IPS-20b (cell line): ENCODE data around the gene SINHCAF.
"Not testable (repeated sequence)": the region's sequence is repeated elsewhere in the genome, so short reads cannot be mapped to it uniquely, and the experiment has no call there.

Experiments used
- H3K27ac ChIP-seq: one replicate; pipeline ENCODE4 v1.5.1; 2013; ENCODE audit warnings: low read length
- H3K27me3 ChIP-seq: 2 replicates; pipeline ENCODE4 v1.6.1; 2013; ENCODE audit warnings: mild to moderate bottlenecking, low read length, inconsistent platforms; ENCODE audit not compliant: insufficient read depth
- H3K36me3 ChIP-seq: 2 replicates; pipeline ENCODE4 v1.6.1; 2013; ENCODE audit warnings: low read depth, mild to moderate bottlenecking, inconsistent platforms, low read length, moderate library complexity; ENCODE audit not compliant: insufficient read depth
- H3K4me1 ChIP-seq: 2 replicates; pipeline ENCODE4 v1.6.1; 2013; ENCODE audit warnings: mild to moderate bottlenecking, control low read depth, inconsistent platforms, low read length, moderate library complexity; ENCODE audit not compliant: insufficient read depth
- H3K4me3 ChIP-seq: 2 replicates; pipeline ENCODE4 v1.5.1; 2013; ENCODE audit warnings: mild to moderate bottlenecking, low read length, inconsistent platforms
- H3K9ac ChIP-seq: 2 replicates; pipeline ENCODE4 v1.6.1; 2013; ENCODE audit warnings: low read depth, mild to moderate bottlenecking, inconsistent platforms, low read length, moderate library complexity
- H3K9me3 ChIP-seq: 2 replicates; pipeline ENCODE4 v1.6.1; 2013; ENCODE audit warnings: mild to moderate bottlenecking, low read depth, low read length, inconsistent platforms; ENCODE audit not compliant: insufficient read depth

The SINHCAF gene

DNA sequence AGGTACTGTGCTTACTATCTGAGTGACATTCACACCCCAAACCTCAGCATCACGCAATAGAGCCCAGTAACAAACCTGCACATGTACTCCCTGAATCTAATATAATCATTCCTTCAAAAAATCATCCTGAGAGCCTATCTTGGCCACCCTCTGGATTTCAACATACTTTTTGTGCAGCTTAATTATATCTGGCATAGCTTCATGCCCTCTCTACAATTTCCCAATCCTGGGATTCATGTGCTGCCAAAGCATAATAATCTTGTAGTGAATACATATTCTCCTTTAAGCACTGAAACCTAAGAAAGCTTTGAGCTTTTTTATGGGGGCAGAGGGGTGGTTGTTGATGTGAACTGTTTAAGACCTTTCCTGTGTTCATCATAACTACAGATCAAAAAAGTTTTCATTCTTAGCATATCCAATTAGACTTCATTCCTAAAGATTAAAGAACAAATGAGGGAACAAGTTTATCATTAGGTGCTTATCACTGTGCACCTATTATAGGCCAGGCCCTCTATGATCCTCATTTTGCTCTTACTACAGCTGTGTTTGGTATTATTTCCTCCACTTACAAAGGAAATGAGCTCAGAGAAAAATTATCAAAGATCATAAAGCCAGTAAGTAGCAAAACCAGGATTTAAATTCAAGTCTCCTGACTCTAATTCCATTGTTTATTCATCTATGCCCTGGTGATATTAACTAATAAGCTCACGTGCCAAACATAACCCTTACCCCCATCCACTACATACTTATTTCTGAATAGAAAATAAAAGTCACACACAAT lies 51.2 kb downstream of the SINHCAF start:
- no peaks in the 10 kb centered on the region for H3K9me3 ChIP-seq
- no peaks in the 10 kb centered on the region for H3K27me3 ChIP-seq
- H3K36me3 ChIP-seq = peaks cover 42% of the 10 kb centered on the region
- H3K4me1 ChIP-seq = peaks cover 8% of the 10 kb centered on the region; the same call in 1 of the 2 replicates
- no peak overlapping the region for H3K9ac ChIP-seq
- no peak overlapping the region for H3K27ac ChIP-seq
- H3K4me3 ChIP-seq = no peak overlapping the region

DNA sequence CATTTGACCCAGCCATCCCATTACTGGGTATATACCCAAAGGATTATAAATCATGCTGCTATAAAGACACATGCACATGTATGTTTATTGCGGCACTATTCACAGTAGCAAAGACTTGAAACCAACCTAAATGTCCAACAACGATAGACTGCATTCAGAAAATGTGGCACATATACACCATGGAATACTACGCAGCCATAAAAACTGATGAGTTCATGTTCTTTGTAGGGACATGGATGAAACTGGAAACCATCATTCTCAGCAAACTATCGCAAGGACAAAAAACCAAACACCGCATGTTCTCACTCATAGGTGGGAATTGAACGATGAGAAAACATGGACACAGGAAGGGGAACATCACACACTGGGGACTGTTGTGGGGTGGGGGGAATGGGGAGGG lies 52.2 kb downstream of the SINHCAF start:
- not testable (repeated sequence) for H3K9me3 ChIP-seq, H3K27me3 ChIP-seq, H3K4me3 ChIP-seq, H3K9ac ChIP-seq, H3K4me1 ChIP-seq, H3K27ac ChIP-seq
- H3K36me3 ChIP-seq = peaks cover 33% of the 10 kb centered on the region

DNA sequence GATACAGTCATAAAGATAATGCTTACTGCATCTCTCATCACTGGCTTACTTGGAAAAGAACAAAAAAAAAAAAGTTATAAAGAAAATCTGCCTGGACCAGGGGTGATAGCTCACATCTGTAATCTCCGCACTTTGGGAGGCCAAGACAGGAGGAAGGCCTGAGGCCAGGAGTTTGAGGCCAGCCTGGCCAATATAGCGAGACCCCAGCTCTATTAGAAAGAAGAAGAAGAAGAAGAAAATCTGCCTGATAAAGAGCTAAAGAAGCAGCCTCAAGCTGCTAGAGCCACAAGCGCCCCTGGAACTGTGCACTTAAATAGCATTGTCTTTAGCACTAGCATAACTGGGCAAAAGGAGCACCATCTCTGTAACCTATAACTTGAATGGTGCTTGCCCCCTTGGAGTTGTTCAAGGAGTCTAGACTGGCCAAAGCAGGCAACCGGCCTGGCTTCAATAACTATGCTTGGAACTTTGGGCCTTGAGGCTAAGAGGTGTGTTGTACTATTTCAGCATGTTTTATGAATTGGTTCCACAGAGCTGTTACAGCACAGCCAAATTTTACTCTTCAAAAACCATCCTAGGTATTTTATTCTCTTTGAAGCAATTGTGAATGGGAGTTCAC lies 53.2 kb downstream of the SINHCAF start:
- peaks cover 8% of the 10 kb centered on the region; the same call in 1 of the 2 replicates for H3K4me1 ChIP-seq
- no peak overlapping the region for H3K4me3 ChIP-seq

DNA sequence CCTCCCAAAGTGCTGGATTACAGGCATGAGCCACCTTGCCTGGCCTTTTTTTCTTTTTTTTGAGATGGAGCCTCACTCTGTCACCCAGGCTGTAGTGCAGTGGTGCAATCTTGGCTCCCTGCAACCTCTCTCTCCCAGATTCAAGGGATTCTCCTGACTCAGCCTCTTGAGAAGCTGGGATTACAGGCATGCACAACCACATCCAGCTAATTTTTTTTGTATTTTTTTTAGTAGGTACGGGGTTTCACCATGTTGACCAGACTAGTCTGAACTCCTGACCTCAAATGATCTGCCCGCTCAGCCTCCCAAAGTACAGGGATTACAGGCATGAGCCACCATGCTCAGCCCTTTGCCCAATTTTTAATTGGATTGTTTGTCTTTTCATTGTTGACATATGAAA lies 58.0 kb downstream of the SINHCAF start:
- H3K9ac ChIP-seq = no peak overlapping the region
- H3K9me3 ChIP-seq = no peaks in the 10 kb centered on the region
- peaks cover 8% of the 10 kb centered on the region; the same call in 1 of the 2 replicates for H3K4me1 ChIP-seq
- no peaks in the 10 kb centered on the region for H3K27me3 ChIP-seq
- H3K36me3 ChIP-seq = no peaks in the 10 kb centered on the region
- H3K27ac ChIP-seq = no peak overlapping the region
- H3K4me3 ChIP-seq = no peak overlapping the region

More for the DNA sequence above, 53.2 kb downstream of the SINHCAF start:
- H3K36me3 ChIP-seq = peaks cover 22% of the 10 kb centered on the region; the same call in 1 of the 2 replicates
- no peaks in the 10 kb centered on the region for H3K27me3 ChIP-seq
- H3K27ac ChIP-seq = no peak overlapping the region
- no peak overlapping the region for H3K9ac ChIP-seq
- no peaks in the 10 kb centered on the region for H3K9me3 ChIP-seq

- peaks cover 8% of the 10 kb centered on the region; the same call in 1 of the 2 replicates for H3K4me1 ChIP-seq
- no peak overlapping the region for H3K4me3 ChIP-seq
- H3K9ac ChIP-seq = no peak overlapping the region
- H3K27ac ChIP-seq = no peak overlapping the region
- H3K27me3 ChIP-seq = no peaks in the 10 kb centered on the region
- H3K36me3 ChIP-seq = no peaks in the 10 kb centered on the region
- no peaks in the 10 kb centered on the region for H3K9me3 ChIP-seq
These were observed 60.2 kb downstream of the SINHCAF start for GRCh38 chr12:31265722-31266121.

DNA sequence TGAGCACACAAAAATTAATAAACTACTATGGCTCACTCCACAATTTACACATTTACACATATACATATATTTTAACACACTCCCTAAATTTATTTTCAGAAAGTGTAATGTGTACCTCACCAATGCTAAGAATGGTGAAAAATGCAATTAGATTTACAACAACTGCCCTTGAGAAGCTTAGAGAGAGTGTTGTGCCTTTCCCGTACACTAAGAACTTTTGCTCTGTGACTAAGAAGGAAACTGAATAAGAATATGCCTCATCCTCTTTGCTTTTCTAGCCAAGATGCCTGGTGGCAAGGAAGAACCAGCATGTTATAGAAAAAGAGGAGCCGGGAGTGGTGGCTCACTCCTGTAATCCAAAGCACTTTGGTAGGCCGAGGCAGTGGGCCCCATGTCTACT lies 62.3 kb downstream of the SINHCAF start:
- Histone ChIP-seq H3K27ac (no peak overlapping the region), H3K9me3 (no peaks in the 10 kb centered on the region), H3K36me3 (no peaks in the 10 kb centered on the region), H3K4me3 (no peak overlapping the region), H3K4me1 (peaks cover 6% of the 10 kb centered on the region), H3K27me3 (no peaks in the 10 kb centered on the region), H3K9ac (no peak overlapping the region)

DNA sequence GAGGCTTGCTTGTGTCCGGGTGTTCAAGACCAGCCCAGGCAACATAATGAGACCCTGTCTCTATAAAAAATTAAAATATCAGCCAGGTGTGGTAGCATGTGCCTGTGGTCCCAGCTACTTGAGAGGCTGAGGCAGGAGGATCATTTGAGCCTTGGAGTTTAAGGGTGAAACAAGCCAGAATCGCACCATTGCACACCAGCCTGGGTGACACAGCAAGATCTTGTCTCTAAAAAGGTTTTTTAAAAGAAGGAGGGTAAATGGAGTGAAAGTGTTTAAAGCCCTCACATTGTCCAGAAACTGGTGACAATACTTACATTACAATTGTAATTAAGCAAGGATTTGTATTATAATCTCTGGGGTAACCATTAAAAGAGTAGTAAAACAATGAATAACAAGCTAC lies 64.2 kb downstream of the SINHCAF start:
- Histone ChIP-seq H3K9ac (no peak overlapping the region), H3K4me1 (peaks cover 6% of the 10 kb centered on the region), H3K27ac (no peak overlapping the region), H3K9me3 (no peaks in the 10 kb centered on the region), H3K36me3 (no peaks in the 10 kb centered on the region), H3K4me3 (no peak overlapping the region), H3K27me3 (no peaks in the 10 kb centered on the region)

DNA sequence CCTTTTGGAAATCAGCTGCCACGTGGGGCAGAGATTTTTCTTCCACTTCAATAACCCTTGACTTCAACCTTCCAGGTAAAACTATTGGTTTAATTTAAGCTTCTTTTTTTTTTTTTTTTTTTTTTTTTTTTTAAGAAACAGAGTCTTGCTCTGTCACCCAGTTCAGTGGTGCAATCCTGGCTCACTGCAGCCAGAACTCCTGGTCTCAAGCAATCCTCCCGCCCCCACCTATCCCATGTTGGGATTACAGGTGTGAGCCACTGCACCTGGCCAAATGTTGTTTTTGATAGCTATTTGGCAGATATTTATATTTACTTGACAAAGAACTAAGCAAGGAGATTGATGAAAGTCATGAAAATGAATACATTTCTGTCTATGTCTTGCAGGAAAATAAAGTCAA lies 65.1 kb downstream of the SINHCAF start:
- Histone ChIP-seq H3K9ac (no peak overlapping the region), H3K4me3 (no peak overlapping the region), H3K27me3 (no peaks in the 10 kb centered on the region), H3K27ac (no peak overlapping the region), H3K9me3 (no peaks in the 10 kb centered on the region), H3K4me1 (peaks cover 6% of the 10 kb centered on the region), H3K36me3 (no peaks in the 10 kb centered on the region)

GRCh38 chr12:31259136-31259886 lies 66.6 kb downstream of the SINHCAF start:
- Histone ChIP-seq H3K4me1 (peaks cover 6% of the 10 kb centered on the region), H3K4me3 (no peak overlapping the region), H3K9me3 (no peaks in the 10 kb centered on the region), H3K9ac (no peak overlapping the region), H3K36me3 (no peaks in the 10 kb centered on the region), H3K27me3 (no peaks in the 10 kb centered on the region), H3K27ac (no peak overlapping the region)

GRCh38 chr12:31257784-31258183 lies 68.2 kb downstream of the SINHCAF start:
- Histone ChIP-seq H3K27ac (no peak overlapping the region), H3K9ac (no peak overlapping the region), H3K4me3 (no peak overlapping the region), H3K9me3 (no peaks in the 10 kb centered on the region), H3K4me1 (peaks cover 6% of the 10 kb centered on the region), H3K27me3 (no peaks in the 10 kb centered on the region), H3K36me3 (no peaks in the 10 kb centered on the region)

DNA sequence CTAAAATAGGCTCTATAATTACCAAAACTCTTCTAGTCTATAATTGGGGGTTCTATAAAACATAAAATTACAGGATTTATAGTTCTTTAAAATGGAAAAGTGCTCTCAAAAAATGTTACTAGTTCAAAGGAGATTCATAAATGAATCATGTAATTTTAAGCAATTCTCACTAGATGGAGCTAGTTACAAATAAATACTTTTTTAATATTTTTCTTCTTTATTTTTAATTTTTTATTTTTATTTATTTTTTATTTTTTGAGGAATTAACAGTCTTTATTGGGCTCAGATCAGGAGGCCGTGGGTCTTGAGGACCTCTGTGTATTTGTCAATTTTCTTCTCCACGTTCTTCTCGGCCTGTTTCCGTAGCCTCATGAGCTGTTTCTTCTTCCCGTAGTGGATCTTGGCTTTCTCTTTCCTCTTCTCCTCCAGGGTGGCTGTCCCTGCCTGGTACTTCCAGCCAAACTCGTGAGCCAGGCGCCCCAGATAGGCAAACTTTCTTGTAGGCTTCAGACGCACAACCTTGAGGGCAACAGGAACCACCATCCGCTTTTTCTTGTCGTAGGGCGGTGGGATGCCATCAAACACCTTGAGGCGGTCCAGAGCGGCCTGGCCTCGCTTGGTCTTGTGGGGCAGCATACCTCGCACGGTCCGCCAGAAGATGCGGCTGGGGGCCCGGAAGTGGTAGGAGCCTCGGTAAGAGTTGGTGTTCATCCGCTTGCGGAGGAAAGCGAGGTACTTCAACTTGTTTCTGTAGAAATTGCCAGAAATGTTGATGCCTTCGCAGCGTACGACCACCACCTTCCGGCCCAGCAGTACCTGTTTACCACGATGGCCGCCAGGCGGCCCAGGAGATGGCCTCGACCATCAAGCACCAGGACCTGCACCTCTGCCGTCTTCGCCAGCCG lies 74.0 kb downstream of the SINHCAF start:
- H3K4me3 ChIP-seq = not testable (repeated sequence)

More for the DNA sequence above, 74.0 kb downstream of the SINHCAF start:
- H3K27ac ChIP-seq, H3K9me3 ChIP-seq, H3K9ac ChIP-seq, H3K27me3 ChIP-seq, H3K36me3 ChIP-seq, H3K4me1 ChIP-seq: not testable (repeated sequence)
